GM20431 (cell line): ENCODE results near the gene LRRC23.
"Not testable (repeated sequence)": the region's sequence is repeated elsewhere in the genome, so short reads cannot be mapped to it uniquely, and the experiment has no call there.

ENCODE experiments used
- in situ Hi-C: fragments of 300-500 bp; cut with MseI, MboI; formaldehyde crosslinking; loops from one replicate; pipeline ENCODE4 v1.15.0; 2020; ENCODE audit warnings: low sequenced_read_pairs; ENCODE audit not compliant: unreplicated experiment

Gene LRRC23

GRCh38 chr12:6904280-6905276 is at the start of gene LRRC23:
Gene LRRC23, plus strand, starts transcription at chr12:6904822. Its CDS starts 812 bp downstream, at chr12:6905634.
- in situ Hi-C loops, result no loop called here

GRCh38 chr12:6855322-6855721 is 49.3 kb upstream of the LRRC23 start:
- in situ Hi-C loops, result no loop called here

- in situ Hi-C loops, result no loop called here
Observed at GRCh38 chr12:6858799-6859198, 45.8 kb upstream of the LRRC23 start.

- in situ Hi-C loops, result no loop called here
Observed at GRCh38 chr12:6860116-6860515, 44.5 kb upstream of the LRRC23 start.

- in situ Hi-C loops, result no loop called here
Observed at GRCh38 chr12:6860942-6861341, 43.7 kb upstream of the LRRC23 start.

GRCh38 chr12:6861391-6861790 is 43.2 kb upstream of the LRRC23 start:
- in situ Hi-C loops, result no loop called here

GRCh38 chr12:6863033-6863432 is 41.6 kb upstream of the LRRC23 start:
- in situ Hi-C loops, result no loop called here

GRCh38 chr12:6863586-6864321 is 40.9 kb upstream of the LRRC23 start:
- in situ Hi-C loops, result no loop called here

- in situ Hi-C loops, result not testable (repeated sequence)
Observed at GRCh38 chr12:6865307-6865706, 39.3 kb upstream of the LRRC23 start.

GRCh38 chr12:6866163-6866919 is 38.3 kb upstream of the LRRC23 start:
- in situ Hi-C loops, result no loop called here

GRCh38 chr12:6866920-6867412 is 37.7 kb upstream of the LRRC23 start:
- in situ Hi-C loops, result no loop called here

GRCh38 chr12:6867413-6868210 is 37.0 kb upstream of the LRRC23 start, which contains the start of gene TPI1:
Gene TPI1, plus strand, starts transcription at chr12:6867531. Its CDS starts 36 bp downstream, at chr12:6867567.
- in situ Hi-C loops, result no loop called here

GRCh38 chr12:6868211-6869048 is 36.2 kb upstream of the LRRC23 start:
- in situ Hi-C loops, result no loop called here

- in situ Hi-C loops, result no loop called here
Observed at GRCh38 chr12:6869049-6870021, 35.3 kb upstream of the LRRC23 start.

GRCh38 chr12:6870304-6870703 is 34.3 kb upstream of the LRRC23 start:
- in situ Hi-C loops, result not testable (repeated sequence)

GRCh38 chr12:6871052-6871957 is 33.3 kb upstream of the LRRC23 start:
- in situ Hi-C loops, result no loop called here
